ENCODE results near the gene GKN1. TPM values are rescaled to one million over a fixed set of nuclear protein-coding genes. Genes with fewer than 3 reads are reported as not detected.

Gene GKN1
- total RNA-seq, 1 experiment from 2014 or later = not detected

DNA sequence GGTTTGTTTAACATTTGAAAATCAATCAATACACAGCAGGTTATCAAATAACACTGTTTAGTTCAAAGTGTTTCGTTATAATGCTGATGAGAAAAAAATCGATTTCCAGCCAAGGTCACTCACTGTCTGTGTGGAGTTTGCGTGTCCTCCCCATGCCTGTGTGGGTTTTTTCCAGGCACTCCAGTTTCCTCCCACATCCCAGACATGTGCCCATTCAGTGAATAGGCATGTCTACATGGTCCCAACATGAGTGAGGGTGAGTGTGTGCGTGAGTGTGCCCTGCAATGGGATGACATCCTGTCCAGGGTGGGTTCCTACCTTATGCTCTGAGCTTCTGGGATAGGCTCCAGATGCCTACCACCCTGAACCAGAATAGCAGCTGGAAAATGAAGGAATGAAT is 13.1 kb upstream of the GKN1 start:
- Histone ChIP-seq H2AK5ac (ENCODE audit: insufficient read length, low read length) (no peak overlapping the region), H3K23ac (ENCODE audit: insufficient read length, low read depth, low read length) (no peak overlapping the region), H3K4me1 (ENCODE audit: insufficient read depth, low read length) (no peaks in the 10 kb centered on the region), H3T11ph (ENCODE audit: low read length) (no peak overlapping the region), H3K79me2 (ENCODE audit: insufficient read depth, low read length) (no peaks in the 10 kb centered on the region), H3K27ac (ENCODE audit: insufficient read length, low read depth, low read length) (no peak overlapping the region), H3K14ac (ENCODE audit: insufficient read depth, low read length) (no peak overlapping the region), H3K9me3 (ENCODE audit: control insufficient read depth, low read depth, low read length) (no peaks in the 10 kb centered on the region), H3K23me2 (ENCODE audit: insufficient read length, low read depth, low read length, poor library complexity, severe bottlenecking) (no peaks in the 10 kb centered on the region), H3K18ac (ENCODE audit: insufficient read length, low read depth, low read length) (no peak overlapping the region), H4K20me1 (ENCODE audit: control insufficient read depth, insufficient read depth, insufficient read length) (no peaks in the 10 kb centered on the region), H2BK20ac (ENCODE audit: low read depth, low read length, poor library complexity, severe bottlenecking) (no peak overlapping the region), H3K56ac (ENCODE audit: insufficient read length, low read depth, low read length) (no peak overlapping the region), H2AFZ (ENCODE audit: low read length) (no peak overlapping the region), H4K91ac (ENCODE audit: insufficient read length, low read depth, low read length) (no peak overlapping the region), H2BK15ac (ENCODE audit: low read depth, low read length) (no peak overlapping the region), H3K4me2 (ENCODE audit: insufficient read depth, insufficient read length, low read length) (no peak overlapping the region), H3K79me1 (ENCODE audit: insufficient read depth, low read depth, low read length, poor library complexity, severe bottlenecking) (no peaks in the 10 kb centered on the region), H3K27me3 (ENCODE audit: insufficient read depth, low read length) (no peaks in the 10 kb centered on the region), H3K9ac (ENCODE audit: extremely low read depth, insufficient read length, low read length) (no peak overlapping the region), H3K4ac (ENCODE audit: low read depth, low read length) (no peak overlapping the region), H4K5ac (ENCODE audit: insufficient read length, low read depth, low read length) (no peak overlapping the region), H2BK12ac (ENCODE audit: insufficient read length, low read depth, low read length) (no peak overlapping the region), H4K8ac (replicated peaks; ENCODE audit: insufficient read length, low read depth, low read length) (no peak overlapping the region), H2BK5ac (ENCODE audit: insufficient read length, low read length) (no peak overlapping the region), H2BK120ac (ENCODE audit: low read depth, low read length, poor library complexity, severe bottlenecking) (no peak overlapping the region)
- no peak overlapping the region for H3K4me3 Mint-ChIP-seq
- TF ChIP-seq, protein P1, sequence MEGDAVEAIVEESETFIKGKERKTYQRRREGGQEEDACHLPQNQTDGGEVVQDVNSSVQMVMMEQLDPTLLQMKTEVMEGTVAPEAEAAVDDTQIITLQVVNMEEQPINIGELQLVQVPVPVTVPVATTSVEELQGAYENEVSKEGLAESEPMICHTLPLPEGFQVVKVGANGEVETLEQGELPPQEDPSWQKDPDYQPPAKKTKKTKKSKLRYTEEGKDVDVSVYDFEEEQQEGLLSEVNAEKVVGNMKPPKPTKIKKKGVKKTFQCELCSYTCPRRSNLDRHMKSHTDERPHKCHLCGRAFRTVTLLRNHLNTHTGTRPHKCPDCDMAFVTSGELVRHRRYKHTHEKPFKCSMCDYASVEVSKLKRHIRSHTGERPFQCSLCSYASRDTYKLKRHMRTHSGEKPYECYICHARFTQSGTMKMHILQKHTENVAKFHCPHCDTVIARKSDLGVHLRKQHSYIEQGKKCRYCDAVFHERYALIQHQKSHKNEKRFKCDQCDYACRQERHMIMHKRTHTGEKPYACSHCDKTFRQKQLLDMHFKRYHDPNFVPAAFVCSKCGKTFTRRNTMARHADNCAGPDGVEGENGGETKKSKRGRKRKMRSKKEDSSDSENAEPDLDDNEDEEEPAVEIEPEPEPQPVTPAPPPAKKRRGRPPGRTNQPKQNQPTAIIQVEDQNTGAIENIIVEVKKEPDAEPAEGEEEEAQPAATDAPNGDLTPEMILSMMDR (conservative IDR thresholded peaks at IDR 0.05) = no peak
- H3K27me3 Mint-ChIP-seq (ENCODE audit: low read depth) = no peaks in the 10 kb centered on the region; the same call in 1 of the 2 replicates
- no peak overlapping the region for H3K27ac Mint-ChIP-seq
- no peaks in the 10 kb centered on the region for H3K9me3 Mint-ChIP-seq
- no peaks in the 10 kb centered on the region for H3K4me1 Mint-ChIP-seq
- no peaks in the 10 kb centered on the region for H3K36me3 Mint-ChIP-seq (ENCODE audit: insufficient read depth in 1 of 3, low read depth in 3 of 3)
- WGBS (ENCODE audit: extremely low coverage, insufficient read length, low lambda C conversion rate) = no CpG with 5 or more reads among the region's 4 CpGs
- DNase-seq = no peak
